Activated CD8-positive, alpha-beta T cell treated with anti-CD3 and anti-CD28 coated beads for 36 hours (primary cell): ENCODE measurements around the gene CDH13. TPM values are rescaled to one million over a fixed set of nuclear protein-coding genes. Genes with fewer than 3 reads are reported as not detected.

Experiments used
- ATAC-seq: fragments of 200-7000 bp; cut with Tn5 transposase; one replicate; pipeline ENCODE4 v1.10.0; 2021; ENCODE audit warnings: mild to moderate bottlenecking, moderate library complexity
- CTCF ChIA-PET: fragments of 350-600 bp; sonication (Branson Sonifier 250); formaldehyde crosslinking; loops from one replicate; lab custom pipeline; 2021; ENCODE audit warnings: antibody characterized with exemption; lab: Charles Lee
- POLR2A ChIA-PET: fragments of 350-600 bp; sonication (Branson Sonifier 250); formaldehyde crosslinking; loops from one replicate; lab custom pipeline; 2021; ENCODE audit warnings: antibody characterized with exemption; lab: Charles Lee
- DNase-seq: peaks from one replicate; pipeline ENCODE4 v3.0.0-alpha.2; 2020
- H3K27ac Mint-ChIP-seq: one replicate; pipeline ENCODE4 v1.8.0; 2021; ENCODE audit warnings: mild to moderate bottlenecking, mixed read lengths
- H3K27me3 Mint-ChIP-seq: one replicate; pipeline ENCODE4 v1.8.0; 2021; ENCODE audit warnings: mixed read lengths
- H3K36me3 Mint-ChIP-seq: one replicate; pipeline ENCODE4 v1.8.0; 2021; ENCODE audit warnings: low read depth, mixed read lengths
- H3K4me1 Mint-ChIP-seq: one replicate; pipeline ENCODE4 v1.8.0; 2021; ENCODE audit warnings: low read depth, mixed read lengths
- H3K4me3 Mint-ChIP-seq: one replicate; pipeline ENCODE4 v1.8.0; 2021; ENCODE audit warnings: mild to moderate bottlenecking, moderate library complexity, mixed read lengths
- H3K9me3 Mint-ChIP-seq: one replicate; pipeline ENCODE4 v1.8.0; 2021; ENCODE audit warnings: mixed read lengths
- intact Hi-C: fragments of 100-400 bp; cut with micrococcal nuclease; formaldehyde crosslinking; loops from one replicate; pipeline ENCODE4 v1.10.0; 2022
- total RNA-seq, 2 experiments: library from RNA; stranded (reverse); gene quantifications; one replicate each; pipeline ENCODE4 v1.2.3, GENCODE V29; 2021
- TF ChIP-seq, protein P1 (sequence below): fragments of 200-600 bp; IDR thresholded peaks from one replicate; pipeline ENCODE4 v1.8.0; 2022; ENCODE audit warnings: antibody characterized with exemption, mild to moderate bottlenecking

The CDH13 gene
- total RNA-seq, 2 experiments from 2014 or later = not detected

DNA sequence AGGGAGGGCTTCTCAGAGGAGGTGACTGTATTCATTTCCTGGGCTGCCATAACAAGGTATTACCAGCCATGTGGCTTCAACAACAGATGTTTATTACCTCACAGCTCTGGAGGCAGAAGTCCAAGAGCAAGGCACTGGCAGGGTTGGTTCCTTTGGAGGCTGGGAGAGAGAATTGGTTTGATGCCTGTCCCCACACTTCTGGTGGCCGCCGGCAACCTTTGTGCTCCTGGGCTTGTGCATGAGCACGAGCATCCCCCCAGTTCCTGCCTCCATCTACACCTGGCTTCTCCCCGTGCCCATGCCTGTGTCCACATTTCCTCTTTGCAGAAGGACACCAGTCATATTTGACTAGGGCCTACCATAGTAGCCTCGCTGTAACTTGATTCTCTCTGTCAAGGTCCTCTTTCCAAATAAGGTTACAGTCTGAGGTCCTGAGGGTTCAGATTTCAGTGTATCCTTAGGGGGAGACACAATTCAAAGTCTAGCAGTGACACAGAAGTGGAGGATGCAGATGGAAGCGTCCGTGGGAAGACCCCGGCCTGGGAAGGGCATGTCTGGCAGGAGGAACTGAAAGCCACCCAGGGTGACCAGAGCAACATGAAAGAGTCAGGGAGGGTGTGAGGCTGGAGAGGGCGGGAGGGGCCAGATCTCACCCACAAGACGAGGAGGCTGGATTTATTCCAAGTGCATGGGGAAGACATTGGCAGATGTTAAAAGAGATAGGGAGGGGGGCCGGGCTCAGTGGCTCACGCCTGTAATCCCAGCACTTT is 992.8 kb downstream of the CDH13 start:
- Mint-ChIP-seq H3K36me3 (no peaks in the 10 kb centered on the region), H3K4me3 (no peak overlapping the region), H3K27me3 (peaks cover 6% of the 10 kb centered on the region), H3K9me3 (no peaks in the 10 kb centered on the region), H3K27ac (no peak overlapping the region), H3K4me1 (no peaks in the 10 kb centered on the region)
- ChIA-PET POLR2A (no interaction called here), CTCF (no interaction called here)
- DNase-seq = no peak
- intact Hi-C loops = no loop called here
- TF ChIP-seq, protein P1, sequence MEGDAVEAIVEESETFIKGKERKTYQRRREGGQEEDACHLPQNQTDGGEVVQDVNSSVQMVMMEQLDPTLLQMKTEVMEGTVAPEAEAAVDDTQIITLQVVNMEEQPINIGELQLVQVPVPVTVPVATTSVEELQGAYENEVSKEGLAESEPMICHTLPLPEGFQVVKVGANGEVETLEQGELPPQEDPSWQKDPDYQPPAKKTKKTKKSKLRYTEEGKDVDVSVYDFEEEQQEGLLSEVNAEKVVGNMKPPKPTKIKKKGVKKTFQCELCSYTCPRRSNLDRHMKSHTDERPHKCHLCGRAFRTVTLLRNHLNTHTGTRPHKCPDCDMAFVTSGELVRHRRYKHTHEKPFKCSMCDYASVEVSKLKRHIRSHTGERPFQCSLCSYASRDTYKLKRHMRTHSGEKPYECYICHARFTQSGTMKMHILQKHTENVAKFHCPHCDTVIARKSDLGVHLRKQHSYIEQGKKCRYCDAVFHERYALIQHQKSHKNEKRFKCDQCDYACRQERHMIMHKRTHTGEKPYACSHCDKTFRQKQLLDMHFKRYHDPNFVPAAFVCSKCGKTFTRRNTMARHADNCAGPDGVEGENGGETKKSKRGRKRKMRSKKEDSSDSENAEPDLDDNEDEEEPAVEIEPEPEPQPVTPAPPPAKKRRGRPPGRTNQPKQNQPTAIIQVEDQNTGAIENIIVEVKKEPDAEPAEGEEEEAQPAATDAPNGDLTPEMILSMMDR = no peak
- ATAC-seq = no peak

DNA sequence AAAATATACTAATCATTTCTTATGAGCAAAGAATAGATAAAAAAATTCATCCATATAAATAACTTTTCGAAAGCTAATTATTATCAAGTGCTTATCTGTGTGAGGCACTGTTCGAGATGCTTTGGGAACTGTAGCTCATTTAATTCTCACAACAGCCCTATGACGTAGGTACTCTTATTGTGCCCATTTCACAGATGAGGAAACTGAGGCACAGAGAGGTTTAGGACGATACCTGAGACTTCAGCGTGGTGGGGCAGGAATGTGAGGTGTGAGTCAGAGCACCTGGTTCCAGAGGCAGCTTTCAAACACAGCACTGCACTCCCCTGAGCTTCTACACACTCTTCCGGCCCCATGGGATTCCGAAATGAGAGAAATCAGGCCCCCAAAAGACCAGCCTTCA is 995.2 kb downstream of the CDH13 start:
- ATAC-seq (no peak), DNase-seq (no peak)
- Mint-ChIP-seq H3K27ac (no peak overlapping the region), H3K4me3 (no peak overlapping the region), H3K4me1 (no peaks in the 10 kb centered on the region), H3K36me3 (no peaks in the 10 kb centered on the region), H3K9me3 (no peaks in the 10 kb centered on the region), H3K27me3 (peaks cover 2% of the 10 kb centered on the region)
- CTCF ChIA-PET = no interaction called here
- intact Hi-C loops = no loop called here
- POLR2A ChIA-PET = no interaction called here
- TF ChIP-seq, protein P1 = no peak

DNA sequence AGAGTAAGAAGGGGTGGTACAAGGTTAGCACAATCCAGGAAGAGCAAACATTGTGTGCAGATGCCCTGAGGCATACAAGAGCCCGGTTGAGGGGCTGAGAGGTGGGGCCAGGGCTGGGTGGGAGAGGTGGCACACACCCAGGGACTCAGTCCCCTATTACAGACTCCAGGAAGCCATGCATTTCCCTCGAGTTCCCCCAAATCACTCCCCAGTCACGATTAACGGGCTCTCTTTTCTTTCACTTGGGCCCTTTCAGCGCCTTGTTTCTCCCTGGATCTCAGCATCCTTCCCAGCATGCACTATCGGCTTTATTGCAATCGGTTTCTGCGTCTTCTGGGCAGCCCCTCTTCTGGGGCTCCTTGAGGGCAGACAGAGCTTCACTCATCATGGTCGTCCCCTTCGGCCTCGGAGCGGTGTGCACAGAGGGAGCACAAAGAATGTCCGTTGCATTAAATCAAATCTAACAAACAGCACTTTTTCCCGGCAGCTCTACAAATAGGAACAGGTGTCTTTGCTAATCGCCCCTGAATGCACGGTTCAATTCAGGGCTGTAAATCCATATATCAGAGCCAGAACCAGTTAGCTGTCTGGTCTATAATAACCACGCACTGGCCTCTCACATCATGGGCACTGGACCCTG is 996.4 kb downstream of the CDH13 start:
- Mint-ChIP-seq H3K36me3 (no peaks in the 10 kb centered on the region), H3K27me3 (peaks cover 2% of the 10 kb centered on the region), H3K4me3 (no peak overlapping the region), H3K4me1 (no peaks in the 10 kb centered on the region), H3K9me3 (no peaks in the 10 kb centered on the region), H3K27ac (no peak overlapping the region)
- ChIA-PET CTCF (no interaction called here), POLR2A (no interaction called here)
- DNase-seq (no peak), ATAC-seq (no peak)
- TF ChIP-seq, protein P1 = no peak
- intact Hi-C loops = no loop called here

DNA sequence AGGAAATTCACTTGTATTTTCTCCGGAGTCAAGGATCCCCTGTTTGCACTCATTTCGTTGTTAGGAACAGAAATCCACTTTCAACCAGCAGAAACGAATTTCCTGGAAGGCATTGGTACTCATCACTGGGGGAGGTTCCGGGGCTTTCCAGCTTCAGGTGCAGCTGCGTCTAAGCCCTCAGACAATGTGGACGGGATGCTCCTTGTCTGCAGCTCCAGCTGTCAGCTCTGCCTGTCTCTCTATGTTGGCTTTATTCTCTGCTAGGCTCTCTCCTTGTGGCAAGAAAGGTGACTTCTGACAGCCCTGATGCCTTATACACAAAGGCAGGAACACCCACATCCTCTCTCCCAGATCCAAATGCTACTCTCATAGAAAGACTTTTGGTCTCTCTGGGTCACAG is 997.1 kb downstream of the CDH13 start:
- H3K27me3 Mint-ChIP-seq = peaks cover 2% of the 10 kb centered on the region
- TF ChIP-seq, protein P1 = no peak
- no peak for ATAC-seq

GRCh38 chr16:83624429-83625120 is 997.8 kb downstream of the CDH13 start:
- Mint-ChIP-seq H3K27me3 (no peaks in the 10 kb centered on the region), H3K36me3 (no peaks in the 10 kb centered on the region), H3K27ac (no peak overlapping the region), H3K4me1 (no peaks in the 10 kb centered on the region), H3K4me3 (no peak overlapping the region), H3K9me3 (no peaks in the 10 kb centered on the region)
- ATAC-seq (no peak), DNase-seq (no peak)
- TF ChIP-seq, protein P1 = no peak
- ChIA-PET CTCF (no interaction called here), POLR2A (no interaction called here)
- intact Hi-C loops = no loop called here

More for the DNA sequence above, 997.1 kb downstream of the CDH13 start:
- Mint-ChIP-seq H3K27ac (no peak overlapping the region), H3K4me1 (no peaks in the 10 kb centered on the region), H3K36me3 (no peaks in the 10 kb centered on the region), H3K4me3 (no peak overlapping the region), H3K9me3 (no peaks in the 10 kb centered on the region)
- no peak for DNase-seq
- intact Hi-C loops = no loop called here
- POLR2A ChIA-PET = no interaction called here
- CTCF ChIA-PET = no interaction called here
